Left ventricle myocardium inferior (tissue), 1 donor: ENCODE measurements around the gene EIF6. TPM values are rescaled to one million over a fixed set of nuclear protein-coding genes. Genes with fewer than 3 reads are reported as not detected.

ENCODE experiments used
- DNase-seq: peaks from one replicate; pipeline ENCODE4 v3.0.0-alpha.2; 2020
- H3K27ac ChIP-seq: fragments of 200-600 bp; replicated peaks from 2 replicates; pipeline ENCODE4 v1.8.0; 2021
- H3K27me3 ChIP-seq: fragments of 200-600 bp; 2 replicates; pipeline ENCODE4 v1.8.0; 2021; ENCODE audit warnings: low read depth
- H3K36me3 ChIP-seq: fragments of 200-600 bp; 2 replicates; pipeline ENCODE4 v1.8.0; 2021
- H3K4me1 ChIP-seq: fragments of 200-600 bp; 2 replicates; pipeline ENCODE4 v1.8.0; 2021
- H3K4me3 ChIP-seq: fragments of 200-600 bp; 2 replicates; pipeline ENCODE4 v1.8.0; 2021; ENCODE audit warnings: mild to moderate bottlenecking, moderate library complexity
- H3K9me3 ChIP-seq: fragments of 200-600 bp; replicated peaks from 2 replicates; pipeline ENCODE4 v1.8.0; 2021
- CTCF ChIP-seq: fragments of 200-600 bp; IDR thresholded peaks from 2 replicates; pipeline ENCODE4 v1.8.0; 2021; ENCODE audit warnings: antibody characterized with exemption, mild to moderate bottlenecking, borderline replicate concordance
- intact Hi-C: fragments of 100-400 bp; cut with micrococcal nuclease; formaldehyde crosslinking; loops from one replicate; pipeline ENCODE4 v1.11.0; 2022
- total RNA-seq: library from RNA; stranded (reverse); fragmentation: NEBNext Ultra II Directional; extraction: Animal tissue kit (Norgen Biotek cat#: 25700); gene quantifications from one replicate; pipeline ENCODE4 v1.2.1, GENCODE V29; 2021
- donor health status: DM: no; HTN: yes; CAD: no; lungs with severe emphysema.

EIF6 gene
- total RNA-seq, 1 donor from 2014 or later = 37.4 TPM

DNA sequence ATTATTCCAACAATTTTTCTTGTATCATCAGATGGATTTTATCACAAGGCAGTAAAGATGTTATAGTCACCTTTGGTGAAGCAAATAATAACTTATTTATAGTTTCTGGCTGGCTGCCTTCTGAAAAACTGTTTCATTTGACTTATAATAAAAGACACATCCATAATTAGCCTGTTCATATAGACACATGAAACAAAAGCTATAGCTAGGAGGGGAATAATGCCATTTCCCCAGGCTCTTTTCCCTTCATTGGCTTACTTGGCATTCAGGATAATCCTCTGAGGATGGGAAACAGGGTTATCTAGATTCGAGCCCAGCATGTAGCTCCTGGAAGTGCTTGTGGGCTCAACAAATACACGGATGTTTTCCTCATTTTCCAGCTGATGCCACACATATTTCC, 40.6 kb downstream of the EIF6 start:
- intact Hi-C loops = no loop called here
- H3K36me3 ChIP-seq = no peaks in the 10 kb centered on the region
- no peaks in the 10 kb centered on the region for H3K9me3 ChIP-seq
- no peak for TF ChIP-seq CTCF
- DNase-seq = no peak
- no peak overlapping the region for H3K4me3 ChIP-seq
- H3K27ac ChIP-seq = no peak overlapping the region
- no peaks in the 10 kb centered on the region for H3K4me1 ChIP-seq
- no peaks in the 10 kb centered on the region for H3K27me3 ChIP-seq

DNA sequence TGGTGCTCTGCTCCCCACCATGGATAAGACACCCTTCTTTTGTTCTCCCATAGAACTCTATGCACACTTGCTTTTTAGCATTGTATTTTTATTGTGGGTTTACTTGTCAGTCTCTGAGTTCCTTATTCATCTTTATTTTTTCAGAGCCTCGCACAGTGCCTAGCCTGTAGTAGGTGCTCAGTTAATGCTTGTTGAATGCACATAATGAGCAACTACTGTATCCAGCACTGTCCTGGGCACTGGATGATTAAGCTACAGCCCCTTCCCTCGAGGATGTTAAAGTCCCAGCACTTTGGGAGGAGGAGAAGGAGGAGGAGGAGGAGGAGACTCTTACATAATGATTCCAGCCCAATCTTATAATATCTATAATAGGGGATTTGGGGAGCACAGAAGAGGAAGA, 41.3 kb downstream of the EIF6 start:
- Histone ChIP-seq H3K27me3 (no peaks in the 10 kb centered on the region), H3K4me1 (no peaks in the 10 kb centered on the region), H3K9me3 (no peaks in the 10 kb centered on the region), H3K36me3 (no peaks in the 10 kb centered on the region), H3K4me3 (no peak overlapping the region), H3K27ac (no peak overlapping the region)
- intact Hi-C loops = no loop called here
- no peak for DNase-seq
- TF ChIP-seq CTCF = no peak

GRCh38 chr20:35240811-35241293, 43.7 kb downstream of the EIF6 start:
- Histone ChIP-seq H3K36me3 (peaks cover 9% of the 10 kb centered on the region), H3K27me3 (no peaks in the 10 kb centered on the region), H3K4me3 (no peak overlapping the region), H3K27ac (no peak overlapping the region), H3K4me1 (no peaks in the 10 kb centered on the region), H3K9me3 (peaks cover 6% of the 10 kb centered on the region)
- DNase-seq = no peak
- no peak for TF ChIP-seq CTCF
- intact Hi-C loops = no loop called here

DNA sequence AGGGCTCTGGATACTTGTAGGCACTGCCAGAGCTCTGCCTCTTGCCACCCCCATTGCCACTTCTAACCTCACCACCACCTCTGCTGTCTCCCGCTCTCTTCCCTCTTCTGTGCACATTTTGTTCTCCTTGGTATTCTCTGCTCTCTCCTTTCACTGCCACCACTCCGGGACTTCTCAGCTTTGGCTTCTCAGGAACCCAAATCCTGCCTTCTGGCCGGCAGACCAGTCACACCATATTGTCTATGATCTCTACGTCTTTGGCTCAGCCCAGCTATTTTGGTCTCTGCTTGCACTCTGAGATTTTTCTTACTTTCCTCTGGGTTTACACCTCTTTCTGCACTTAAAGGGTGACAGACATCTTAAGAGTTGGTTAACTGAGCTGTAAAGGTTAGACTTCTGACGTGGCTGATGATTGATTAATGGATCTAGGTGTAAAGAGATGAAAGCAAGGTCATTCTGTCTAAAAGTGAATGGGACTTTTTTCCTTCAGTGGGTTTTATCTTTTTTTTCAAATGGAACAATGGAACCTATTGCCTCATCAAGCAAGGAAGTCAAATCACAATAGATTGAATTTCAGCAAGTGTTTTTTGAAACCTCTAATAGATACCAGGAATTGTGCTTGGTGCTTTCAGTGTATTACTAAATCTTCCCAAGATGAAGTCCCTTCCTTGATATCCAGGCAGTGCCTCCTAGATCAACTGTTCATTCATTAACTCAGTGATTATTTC, 44.3 kb downstream of the EIF6 start:
- TF ChIP-seq CTCF = no peak
- no peak overlapping the region for H3K27ac ChIP-seq
- peaks cover 15% of the 10 kb centered on the region for H3K36me3 ChIP-seq
- no peak for DNase-seq
- intact Hi-C loops = no loop called here
- H3K4me1 ChIP-seq = no peaks in the 10 kb centered on the region
- H3K4me3 ChIP-seq = no peak overlapping the region
- H3K9me3 ChIP-seq = peaks cover 6% of the 10 kb centered on the region
- no peaks in the 10 kb centered on the region for H3K27me3 ChIP-seq

DNA sequence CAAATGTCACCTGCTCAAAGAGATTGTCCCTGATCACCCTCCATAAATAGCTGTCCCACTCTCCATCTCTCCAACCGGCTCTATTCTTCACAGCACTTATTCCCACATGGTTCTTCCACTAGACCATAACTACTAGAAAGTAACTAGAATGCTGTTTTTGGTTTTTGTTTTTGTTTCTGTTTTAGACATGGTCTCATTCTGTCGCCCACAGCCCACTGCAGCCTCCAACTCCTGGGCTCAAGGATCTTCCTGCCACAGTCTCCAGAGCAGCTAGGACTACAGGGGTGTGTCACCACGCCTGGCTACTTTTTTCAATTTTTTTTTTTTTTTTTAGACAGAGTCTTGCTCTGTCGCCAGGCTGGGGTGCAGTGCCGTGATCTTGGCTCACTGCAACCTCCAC, 45.8 kb downstream of the EIF6 start:
- TF ChIP-seq CTCF = no peak
- H3K4me1 ChIP-seq = no peaks in the 10 kb centered on the region
- no peak overlapping the region for H3K27ac ChIP-seq
- no peak for DNase-seq
- H3K4me3 ChIP-seq = no peak overlapping the region
- peaks cover 17% of the 10 kb centered on the region for H3K36me3 ChIP-seq
- no peaks in the 10 kb centered on the region for H3K27me3 ChIP-seq
- intact Hi-C loops = no loop called here
- H3K9me3 ChIP-seq = peaks cover 6% of the 10 kb centered on the region
